Osteocyte (in vitro differentiated cells): ENCODE data around the gene COL1A2. TPM values are rescaled to one million over a fixed set of nuclear protein-coding genes. Genes with fewer than 3 reads are reported as not detected.

Experiments used
- DNase-seq: peaks from one replicate; pipeline ENCODE4 v3.0.0; 2021; ENCODE audit warnings: mixed read lengths; ENCODE audit not compliant: unreplicated experiment; ENCODE audit errors: extremely low spot score
- H3K27ac Mint-ChIP-seq: one replicate; pipeline ENCODE4 v1.8.0; 2021; ENCODE audit warnings: mild to moderate bottlenecking, mixed read lengths; ENCODE audit not compliant: unreplicated experiment
- H3K27me3 Mint-ChIP-seq: one replicate; pipeline ENCODE4 v1.8.0; 2021; ENCODE audit warnings: mixed read lengths; ENCODE audit not compliant: unreplicated experiment
- H3K36me3 Mint-ChIP-seq: one replicate; pipeline ENCODE4 v1.8.0; 2021; ENCODE audit warnings: mixed read lengths; ENCODE audit not compliant: unreplicated experiment
- H3K4me1 Mint-ChIP-seq: one replicate; pipeline ENCODE4 v1.8.0; 2021; ENCODE audit warnings: mixed read lengths; ENCODE audit not compliant: unreplicated experiment
- H3K4me3 Mint-ChIP-seq: one replicate; pipeline ENCODE4 v1.8.0; 2021; ENCODE audit warnings: mild to moderate bottlenecking, moderate library complexity, mixed read lengths; ENCODE audit not compliant: unreplicated experiment
- H3K9me3 Mint-ChIP-seq: one replicate; pipeline ENCODE4 v1.8.0; 2021; ENCODE audit warnings: mixed read lengths; ENCODE audit not compliant: unreplicated experiment
- total RNA-seq: library from RNA; stranded (reverse); gene quantifications from 2 replicates; pipeline ENCODE4 v1.2.1, GENCODE V29; 2021
- TF ChIP-seq, protein P1 (sequence below): fragments of 200-600 bp; sonication (generic); IDR thresholded peaks from 2 replicates; pipeline ENCODE4 v1.5.0; 2021; ENCODE audit warnings: antibody characterized with exemption, mild to moderate bottlenecking, moderate library complexity

COL1A2 gene
- total RNA-seq, 1 donor from 2014 or later: 7,492 TPM

- H3K36me3 Mint-ChIP-seq: no peaks in the 10 kb centered on the region
- H3K27ac Mint-ChIP-seq: no peak overlapping the region
- H3K4me1 Mint-ChIP-seq: peaks cover 12% of the 10 kb centered on the region
- peaks cover 9% of the 10 kb centered on the region for H3K27me3 Mint-ChIP-seq
- no peak for DNase-seq
- TF ChIP-seq, protein P1, sequence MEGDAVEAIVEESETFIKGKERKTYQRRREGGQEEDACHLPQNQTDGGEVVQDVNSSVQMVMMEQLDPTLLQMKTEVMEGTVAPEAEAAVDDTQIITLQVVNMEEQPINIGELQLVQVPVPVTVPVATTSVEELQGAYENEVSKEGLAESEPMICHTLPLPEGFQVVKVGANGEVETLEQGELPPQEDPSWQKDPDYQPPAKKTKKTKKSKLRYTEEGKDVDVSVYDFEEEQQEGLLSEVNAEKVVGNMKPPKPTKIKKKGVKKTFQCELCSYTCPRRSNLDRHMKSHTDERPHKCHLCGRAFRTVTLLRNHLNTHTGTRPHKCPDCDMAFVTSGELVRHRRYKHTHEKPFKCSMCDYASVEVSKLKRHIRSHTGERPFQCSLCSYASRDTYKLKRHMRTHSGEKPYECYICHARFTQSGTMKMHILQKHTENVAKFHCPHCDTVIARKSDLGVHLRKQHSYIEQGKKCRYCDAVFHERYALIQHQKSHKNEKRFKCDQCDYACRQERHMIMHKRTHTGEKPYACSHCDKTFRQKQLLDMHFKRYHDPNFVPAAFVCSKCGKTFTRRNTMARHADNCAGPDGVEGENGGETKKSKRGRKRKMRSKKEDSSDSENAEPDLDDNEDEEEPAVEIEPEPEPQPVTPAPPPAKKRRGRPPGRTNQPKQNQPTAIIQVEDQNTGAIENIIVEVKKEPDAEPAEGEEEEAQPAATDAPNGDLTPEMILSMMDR: no peak
- no peaks in the 10 kb centered on the region for H3K9me3 Mint-ChIP-seq
- H3K4me3 Mint-ChIP-seq: no peak overlapping the region
Observed at GRCh38 chr7:94440451-94441039, 45.9 kb downstream of the COL1A2 start.

GRCh38 chr7:94441138-94441537 lies 46.4 kb downstream of the COL1A2 start:
- TF ChIP-seq, protein P1: no peak
- no peak for DNase-seq
- Mint-ChIP-seq H3K27me3 (peaks cover 9% of the 10 kb centered on the region), H3K4me3 (no peak overlapping the region), H3K27ac (no peak overlapping the region), H3K9me3 (no peaks in the 10 kb centered on the region), H3K4me1 (peaks cover 12% of the 10 kb centered on the region), H3K36me3 (no peaks in the 10 kb centered on the region)

DNA sequence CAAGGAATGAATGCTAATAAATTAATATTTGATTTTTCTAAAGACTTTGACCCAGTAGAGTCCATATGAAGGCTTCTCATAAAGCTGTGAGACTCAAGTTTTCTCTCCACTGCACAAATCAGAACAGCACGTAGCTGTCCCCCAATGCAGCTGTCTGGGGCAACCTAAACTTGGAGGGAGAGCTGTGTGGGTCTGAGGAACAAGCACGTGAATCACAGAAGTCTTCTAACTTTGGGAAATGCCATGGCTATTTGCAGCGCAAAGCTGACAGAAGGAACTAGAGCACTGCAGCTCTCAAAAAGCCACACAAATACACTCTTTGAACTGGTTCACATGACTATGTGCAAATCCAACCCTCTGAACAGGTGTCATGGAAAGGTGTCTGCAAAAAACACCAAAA lies 47.9 kb downstream of the COL1A2 start:
- TF ChIP-seq, protein P1: no peak
- H3K36me3 Mint-ChIP-seq: no peaks in the 10 kb centered on the region
- no peak overlapping the region for H3K27ac Mint-ChIP-seq
- no peak overlapping the region for H3K4me3 Mint-ChIP-seq
- peaks cover 9% of the 10 kb centered on the region for H3K4me1 Mint-ChIP-seq
- H3K27me3 Mint-ChIP-seq: peaks cover 9% of the 10 kb centered on the region
- no peak for DNase-seq
- H3K9me3 Mint-ChIP-seq: no peaks in the 10 kb centered on the region

DNA sequence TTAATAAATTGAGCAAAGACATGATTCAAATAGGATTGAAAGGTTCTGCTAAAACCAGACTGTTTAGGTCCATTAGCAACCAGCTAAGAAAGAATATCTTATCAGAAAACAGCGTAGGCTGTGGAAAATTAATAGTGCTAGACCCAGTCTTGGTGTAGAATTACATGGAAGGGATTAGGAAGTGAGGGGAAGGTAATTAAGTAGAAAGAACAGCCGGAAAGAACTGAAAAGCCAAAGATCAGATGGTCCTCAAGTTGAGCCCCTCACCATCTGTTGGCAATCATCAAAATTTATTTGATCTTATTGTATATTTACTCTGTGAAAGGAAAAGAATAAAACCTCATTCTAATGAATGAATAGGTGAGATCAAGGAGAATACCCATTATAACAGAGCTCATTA lies 50.1 kb downstream of the COL1A2 start:
- H3K4me1 Mint-ChIP-seq: peaks cover 10% of the 10 kb centered on the region
- TF ChIP-seq, protein P1: no peak
- peaks cover 9% of the 10 kb centered on the region for H3K27me3 Mint-ChIP-seq
- no peak for DNase-seq
- H3K4me3 Mint-ChIP-seq: no peak overlapping the region
- H3K36me3 Mint-ChIP-seq: peaks cover 2% of the 10 kb centered on the region
- H3K27ac Mint-ChIP-seq: no peak overlapping the region
- no peaks in the 10 kb centered on the region for H3K9me3 Mint-ChIP-seq

- Mint-ChIP-seq H3K9me3 (no peaks in the 10 kb centered on the region), H3K27ac (no peak overlapping the region), H3K27me3 (peaks cover 9% of the 10 kb centered on the region), H3K4me1 (peaks cover 4% of the 10 kb centered on the region), H3K4me3 (no peak overlapping the region), H3K36me3 (peaks cover 2% of the 10 kb centered on the region)
- TF ChIP-seq, protein P1: no peak
- no peak for DNase-seq
Observed at GRCh38 chr7:94445696-94446194, 51.0 kb downstream of the COL1A2 start.
